Activated B cell treated with CpG ODN at 0.5 μM for 24 hours (primary cell): ENCODE data around the gene ADISSP. TPM values are rescaled to one million over a fixed set of nuclear protein-coding genes. Genes with fewer than 3 reads are reported as not detected.

Experiments used
- ATAC-seq: fragments of 200-7000 bp; cut with Tn5 transposase; one replicate; pipeline ENCODE4 v1.10.0; 2021; ENCODE audit warnings: low read depth, mild to moderate bottlenecking, moderate library complexity
- CTCF ChIA-PET: fragments of 350-600 bp; sonication (Branson Sonifier 250); formaldehyde crosslinking; loops from one replicate; lab custom pipeline; 2021; ENCODE audit warnings: antibody characterized with exemption; lab: Charles Lee
- POLR2A ChIA-PET: fragments of 350-600 bp; sonication (Branson Sonifier 250); formaldehyde crosslinking; loops from one replicate; lab custom pipeline; 2021; ENCODE audit warnings: antibody characterized with exemption; lab: Charles Lee
- DNase-seq: peaks from one replicate; pipeline ENCODE4 v3.0.0; 2022
- H3K27ac Mint-ChIP-seq: one replicate; pipeline ENCODE4 v1.8.0; 2020; ENCODE audit warnings: mixed read lengths
- H3K27me3 Mint-ChIP-seq: one replicate; pipeline ENCODE4 v1.8.0; 2021; ENCODE audit warnings: mixed read lengths
- H3K36me3 Mint-ChIP-seq: one replicate; pipeline ENCODE4 v1.8.0; 2021; ENCODE audit warnings: low read depth, mixed read lengths
- H3K4me1 Mint-ChIP-seq: one replicate; pipeline ENCODE4 v1.8.0; 2021; ENCODE audit warnings: mixed read lengths
- H3K4me3 Mint-ChIP-seq: one replicate; pipeline ENCODE4 v1.8.0; 2020; ENCODE audit warnings: mild to moderate bottlenecking, mixed read lengths
- H3K9me3 Mint-ChIP-seq: one replicate; pipeline ENCODE4 v1.8.0; 2020; ENCODE audit warnings: mixed read lengths
- intact Hi-C: fragments of 100-400 bp; cut with micrococcal nuclease; formaldehyde crosslinking; loops from one replicate; pipeline ENCODE4 v1.15.1; 2024
- total RNA-seq: library from RNA; stranded (reverse); gene quantifications from 2 replicates; pipeline ENCODE4 v1.2.3, GENCODE V29; 2022
- TF ChIP-seq, protein P1 (sequence below): fragments of 200-600 bp; IDR thresholded peaks from one replicate; pipeline ENCODE4 v1.8.0; 2022; ENCODE audit warnings: antibody characterized with exemption, mild to moderate bottlenecking

The ADISSP gene
- total RNA-seq, 1 donor from 2014 or later = 29.9 TPM

DNA sequence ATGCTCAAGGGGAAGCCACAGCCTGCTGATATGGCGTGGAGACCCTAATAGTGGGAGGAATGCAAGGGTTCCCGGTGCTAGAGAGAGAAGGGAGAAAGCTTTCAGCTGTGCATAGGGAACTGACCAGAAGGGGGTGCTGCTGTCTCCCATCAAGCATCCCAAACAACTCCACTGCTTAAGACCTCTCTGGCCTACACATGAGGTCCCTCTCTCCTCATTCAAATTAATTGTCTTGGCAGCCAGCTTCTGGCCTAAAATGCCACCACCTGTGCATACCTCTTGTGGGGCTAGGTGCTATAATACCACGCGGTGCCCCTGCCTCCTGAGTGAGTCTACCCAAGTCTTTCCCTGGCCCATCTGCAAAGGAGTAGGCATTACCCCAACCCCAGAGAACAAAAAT is 14.5 kb downstream of the ADISSP start:
- ChIA-PET CTCF (interaction anchor here (0.7 to 5.5 kb wide), 5 partner anchors 11 to 332 kb away, joined by 3 to 32 read pairs (median 6); partner anchors contain the start of genes ADISSP and SPEF1), POLR2A (interaction anchor here (0.9 kb wide), 1 partner anchor 16 kb away, joined by 4 read pairs; no protein-coding TSS in a partner anchor)
- Mint-ChIP-seq H3K27me3 (no peaks in the 10 kb centered on the region), H3K27ac (no peak overlapping the region), H3K4me1 (peaks cover 11% of the 10 kb centered on the region), H3K36me3 (peaks cover 12% of the 10 kb centered on the region), H3K4me3 (peak overlapping the region; percentile 12), H3K9me3 (no peaks in the 10 kb centered on the region)
- peak; percentile 63 for ATAC-seq
- DNase-seq = no peak
- TF ChIP-seq, protein P1, sequence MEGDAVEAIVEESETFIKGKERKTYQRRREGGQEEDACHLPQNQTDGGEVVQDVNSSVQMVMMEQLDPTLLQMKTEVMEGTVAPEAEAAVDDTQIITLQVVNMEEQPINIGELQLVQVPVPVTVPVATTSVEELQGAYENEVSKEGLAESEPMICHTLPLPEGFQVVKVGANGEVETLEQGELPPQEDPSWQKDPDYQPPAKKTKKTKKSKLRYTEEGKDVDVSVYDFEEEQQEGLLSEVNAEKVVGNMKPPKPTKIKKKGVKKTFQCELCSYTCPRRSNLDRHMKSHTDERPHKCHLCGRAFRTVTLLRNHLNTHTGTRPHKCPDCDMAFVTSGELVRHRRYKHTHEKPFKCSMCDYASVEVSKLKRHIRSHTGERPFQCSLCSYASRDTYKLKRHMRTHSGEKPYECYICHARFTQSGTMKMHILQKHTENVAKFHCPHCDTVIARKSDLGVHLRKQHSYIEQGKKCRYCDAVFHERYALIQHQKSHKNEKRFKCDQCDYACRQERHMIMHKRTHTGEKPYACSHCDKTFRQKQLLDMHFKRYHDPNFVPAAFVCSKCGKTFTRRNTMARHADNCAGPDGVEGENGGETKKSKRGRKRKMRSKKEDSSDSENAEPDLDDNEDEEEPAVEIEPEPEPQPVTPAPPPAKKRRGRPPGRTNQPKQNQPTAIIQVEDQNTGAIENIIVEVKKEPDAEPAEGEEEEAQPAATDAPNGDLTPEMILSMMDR = no peak
- intact Hi-C loops = loop anchor here (1.0 kb wide), 5 partner anchors 15 to 332 kb away; partner anchors contain the start of gene AP5S1

DNA sequence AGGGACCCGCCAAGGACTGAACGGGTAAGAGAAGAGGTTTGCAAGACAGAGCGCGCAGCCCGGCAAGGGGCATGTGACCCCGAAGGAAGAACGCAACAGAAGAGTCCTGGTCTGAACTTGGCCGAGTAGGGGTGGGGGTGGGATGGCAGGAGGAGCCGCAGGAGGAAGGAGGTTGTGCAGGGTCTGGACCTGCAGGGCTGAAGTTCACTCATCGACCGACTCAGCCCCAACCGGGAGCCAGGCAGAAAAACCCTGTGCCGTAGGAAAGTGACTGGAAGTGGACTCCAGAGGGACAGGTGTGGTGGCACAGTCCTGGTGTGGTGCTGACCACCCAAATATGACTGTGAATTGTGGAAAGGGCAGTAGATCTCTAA is 15.2 kb downstream of the ADISSP start:
- ChIA-PET CTCF (interaction anchor here (0.7 to 5.5 kb wide), 5 partner anchors 11 to 333 kb away, joined by 3 to 32 read pairs (median 6); partner anchors contain the start of genes ADISSP and SPEF1), POLR2A (interaction anchor here (0.6 to 0.9 kb wide), 2 partner anchors 11 to 16 kb away, joined by 3 to 4 read pairs; no protein-coding TSS in a partner anchor)
- peaks cover 8% of the 10 kb centered on the region for H3K36me3 Mint-ChIP-seq
- ATAC-seq = no peak
- intact Hi-C loops = no loop called here
- DNase-seq = no peak
- H3K4me3 Mint-ChIP-seq = peak overlapping the region; percentile 77
- no peaks in the 10 kb centered on the region for H3K27me3 Mint-ChIP-seq
- H3K27ac Mint-ChIP-seq = peak overlapping the region; percentile 63
- TF ChIP-seq, protein P1 = no peak
- peaks cover 11% of the 10 kb centered on the region for H3K4me1 Mint-ChIP-seq
- H3K9me3 Mint-ChIP-seq = no peaks in the 10 kb centered on the region

DNA sequence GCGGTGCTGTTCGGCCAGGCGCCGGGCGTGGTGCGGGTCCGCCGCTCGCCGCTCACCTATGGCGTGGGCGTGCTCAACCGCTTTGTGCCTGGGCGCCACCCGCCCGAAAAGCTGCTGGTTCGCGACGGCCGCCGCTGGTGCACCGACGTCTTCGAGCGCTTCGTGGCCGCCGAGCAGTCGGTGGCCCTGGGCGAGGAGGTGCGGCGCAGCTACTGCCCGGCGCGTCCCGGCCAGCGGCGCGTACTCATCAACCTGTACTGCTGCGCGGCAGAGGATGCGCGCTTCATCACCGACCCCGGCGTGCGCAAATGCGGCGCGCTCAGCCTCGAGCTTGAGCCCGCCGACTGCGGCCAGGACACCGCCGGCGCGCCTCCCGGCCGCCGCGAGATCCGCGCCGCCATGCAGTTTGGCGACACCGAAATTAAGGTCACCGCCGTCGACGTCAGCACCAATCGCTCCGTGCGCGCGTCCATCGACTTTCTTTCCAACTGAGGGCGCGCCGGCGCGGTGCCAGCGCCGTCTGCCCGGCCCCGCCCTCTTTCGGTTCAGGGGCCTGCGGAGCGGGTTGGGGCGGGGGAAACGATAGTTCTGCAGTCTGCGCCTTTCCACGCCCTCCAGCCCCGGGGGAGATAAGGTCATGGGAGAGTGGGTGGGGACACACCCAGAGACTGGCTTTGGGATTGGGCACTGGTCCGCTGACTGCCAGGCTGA is 15.7 kb downstream of the ADISSP start:
- intact Hi-C loops = no loop called here
- DNase-seq (peak; percentile 54), ATAC-seq (peak; percentile 85)
- H3K4me3 Mint-ChIP-seq = peak overlapping the region; percentile 77
- TF ChIP-seq, protein P1 = no peak
- no peaks in the 10 kb centered on the region for H3K9me3 Mint-ChIP-seq
- peak overlapping the region; percentile 63 for H3K27ac Mint-ChIP-seq
- ChIA-PET CTCF (interaction anchor here (1.5 to 5.5 kb wide), 2 partner anchors 16 to 333 kb away, joined by 6 to 32 read pairs; partner anchors contain the start of gene ADISSP), POLR2A (interaction anchor here (0.6 kb wide), 1 partner anchor 12 kb away, joined by 3 read pairs; no protein-coding TSS in a partner anchor)
- no peaks in the 10 kb centered on the region for H3K27me3 Mint-ChIP-seq
- H3K36me3 Mint-ChIP-seq = peaks cover 6% of the 10 kb centered on the region
- H3K4me1 Mint-ChIP-seq = peaks cover 11% of the 10 kb centered on the region

DNA sequence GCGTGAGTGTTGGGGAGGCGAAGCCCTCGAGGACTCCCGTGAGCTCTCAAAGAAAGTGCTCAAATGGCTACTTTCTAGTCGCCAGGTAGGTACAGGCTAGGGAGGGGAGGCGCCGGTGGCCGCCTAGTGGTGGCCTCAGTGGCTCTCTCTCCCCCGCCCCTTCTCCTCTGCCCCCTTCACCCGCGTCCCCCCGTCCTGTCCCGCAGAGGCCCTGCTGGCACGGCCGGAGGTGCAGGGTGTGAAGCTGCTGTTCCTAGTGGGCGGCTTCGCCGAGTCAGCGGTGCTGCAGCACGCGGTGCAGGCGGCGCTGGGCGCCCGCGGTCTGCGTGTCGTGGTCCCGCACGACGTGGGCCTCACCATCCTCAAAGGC is 16.3 kb downstream of the ADISSP start:
- ChIA-PET POLR2A (no interaction called here), CTCF (interaction anchor here (1.2 to 5.5 kb wide), 2 partner anchors 16 to 41 kb away, joined by 5 to 32 read pairs; partner anchors contain the start of gene ADISSP)
- TF ChIP-seq, protein P1 = no peak
- no peak for ATAC-seq
- Mint-ChIP-seq H3K4me1 (peaks cover 11% of the 10 kb centered on the region), H3K27ac (no peak overlapping the region), H3K4me3 (no peak overlapping the region), H3K36me3 (peaks cover 6% of the 10 kb centered on the region), H3K9me3 (no peaks in the 10 kb centered on the region), H3K27me3 (no peaks in the 10 kb centered on the region)
- DNase-seq = no peak
- intact Hi-C loops = no loop called here
